GM23248 (cell line): ENCODE results near the gene LDLRAD3. TPM values are rescaled to one million over a fixed set of nuclear protein-coding genes. Genes with fewer than 3 reads are reported as not detected.

Experiments
- DNase-seq: peaks from one replicate; pipeline ENCODE4 v3.0.0-alpha.2; 2015
- H2AFZ ChIP-seq: fragments of 200-600 bp; sonication (generic); 2 replicates; pipeline ENCODE4 v1.6.1; 2016; ENCODE audit warnings: antibody characterized with exemption
- H3F3A ChIP-seq: fragments of 200-600 bp; sonication (generic); 2 replicates; pipeline ENCODE4 v1.6.1; 2016; ENCODE audit warnings: mild to moderate bottlenecking, antibody characterized with exemption, mixed run types; ENCODE audit not compliant: insufficient read depth
- H3K27ac ChIP-seq: fragments of 200-600 bp; sonication (generic); 2 replicates; pipeline ENCODE4 v1.5.1; 2016; ENCODE audit warnings: mild to moderate bottlenecking
- H3K27me3 ChIP-seq: fragments of 200-600 bp; sonication (generic); replicated peaks from 2 replicates; pipeline ENCODE4 v1.6.1; 2016; ENCODE audit warnings: mild to moderate bottlenecking; ENCODE audit not compliant: insufficient read depth
- H3K36me3 ChIP-seq: fragments of 200-600 bp; sonication (generic); 2 replicates; pipeline ENCODE4 v1.6.1; 2016; ENCODE audit warnings: low read depth, mild to moderate bottlenecking
- H3K4me1 ChIP-seq: fragments of 200-600 bp; sonication (generic); 2 replicates; pipeline ENCODE4 v1.6.1; 2016; ENCODE audit warnings: mild to moderate bottlenecking; ENCODE audit not compliant: insufficient read depth
- H3K4me2 ChIP-seq: fragments of 200-600 bp; sonication (generic); one replicate; pipeline ENCODE4 v1.6.1; 2016; ENCODE audit warnings: mild to moderate bottlenecking; ENCODE audit not compliant: unreplicated experiment
- H3K4me3 ChIP-seq: fragments of 200-600 bp; sonication (generic); 2 replicates; pipeline ENCODE4 v1.5.1; 2016; ENCODE audit warnings: mild to moderate bottlenecking
- H3K79me2 ChIP-seq: fragments of 200-600 bp; sonication (generic); 2 replicates; pipeline ENCODE4 v1.6.1; 2016; ENCODE audit warnings: mild to moderate bottlenecking; ENCODE audit not compliant: insufficient read depth
- H3K9ac ChIP-seq: fragments of 200-600 bp; sonication (generic); 2 replicates; pipeline ENCODE4 v1.6.1; 2016; ENCODE audit warnings: mild to moderate bottlenecking
- H3K9me2 ChIP-seq: fragments of 200-600 bp; sonication (generic); 2 replicates; pipeline ENCODE4 v1.6.1; 2016; ENCODE audit warnings: mixed run types, mild to moderate bottlenecking, moderate library complexity; ENCODE audit not compliant: insufficient read depth
- H3K9me3 ChIP-seq: fragments of 200-600 bp; sonication (generic); one replicate; pipeline ENCODE4 v1.6.1; 2017; ENCODE audit warnings: low read depth
- H4K20me1 ChIP-seq: fragments of 200-600 bp; sonication (generic); 2 replicates; pipeline ENCODE4 v1.6.0; 2016; ENCODE audit not compliant: insufficient read depth
- EZH2 ChIP-seq: fragments of 200-600 bp; sonication (generic); IDR thresholded peaks from 2 replicates; pipeline ENCODE4 v1.6.1; 2018; ENCODE audit warnings: antibody characterized with exemption, mild to moderate bottlenecking; ENCODE audit not compliant: insufficient read depth, poor library complexity, severe bottlenecking
- EZH2phosphoT487 ChIP-seq: fragments of 200-600 bp; sonication (generic); IDR thresholded peaks from 2 replicates; pipeline ENCODE4 v1.6.1; 2018; ENCODE audit warnings: antibody characterized with exemption, moderate library complexity, mild to moderate bottlenecking, low read depth; ENCODE audit not compliant: insufficient read depth
- WGBS, 2 experiments: methylation state at CpG; one replicate each; pipeline ENCODE4 v1.1.6; 2015 to 2017; ENCODE audit warnings: low lambda C conversion rate in 2 of 2, low coverage in 1 of 2; ENCODE audit errors: missing lambda C conversion rate in 2 of 2; 5-methylcytosine and 5-hydroxymethylcytosine counted together
- in situ Hi-C: fragments of 300-500 bp; cut with MboI; formaldehyde crosslinking; loops from 2 replicates; pipeline ENCODE4 v1.15.0; 2020
- polyA plus RNA-seq: library from polyadenylated mRNA; unstranded; fragments of >200 nt; fragmentation: Nextera tagmentation; extraction: Ambion mirVana; gene quantifications from 2 replicates; pipeline ENCODE4 v1.2.1, GENCODE V29; 2016
- total RNA-seq: library from RNA; depleted of rRNA; stranded (reverse); fragments of >200 nt; shearing (Covaris generic); gene quantifications from 2 replicates; pipeline ENCODE4 v1.2.3, GENCODE V29; 2014

Gene LDLRAD3
- total and polyA plus RNA-seq, 2 experiments from 2014 or later = 6.2 to 6.6 TPM

GRCh38 chr11:35971841-35972422, 28.1 kb downstream of the LDLRAD3 start:
- no peaks in the 10 kb centered on the region for H3K36me3 ChIP-seq
- no peak overlapping the region for H3K4me2 ChIP-seq
- H3K9me3 ChIP-seq = no peaks in the 10 kb centered on the region
- H3F3A ChIP-seq = no peaks in the 10 kb centered on the region
- no peaks in the 10 kb centered on the region for H3K27me3 ChIP-seq
- in situ Hi-C loops = no loop called here
- no peak overlapping the region for H3K27ac ChIP-seq
- DNase-seq = no peak
- H3K79me2 ChIP-seq = no peaks in the 10 kb centered on the region
- no peak overlapping the region for H2AFZ ChIP-seq
- H3K4me3 ChIP-seq = no peak overlapping the region
- H3K9me2 ChIP-seq = no peaks in the 10 kb centered on the region
- no peak overlapping the region for H3K9ac ChIP-seq
- H4K20me1 ChIP-seq = no peaks in the 10 kb centered on the region
- WGBS, 2 experiments = 67 to 78% methylated on average over 5 of the region's 5 CpGs
- TF ChIP-seq EZH2phosphoT487 (no peak), EZH2 (no peak)
- no peaks in the 10 kb centered on the region for H3K4me1 ChIP-seq

GRCh38 chr11:35974882-35975589, 31.2 kb downstream of the LDLRAD3 start:
- Histone ChIP-seq H3K27ac (no peak overlapping the region), H3K36me3 (no peaks in the 10 kb centered on the region), H3K9ac (no peak overlapping the region), H3K79me2 (no peaks in the 10 kb centered on the region), H3K4me3 (no peak overlapping the region), H3F3A (no peaks in the 10 kb centered on the region), H3K9me3 (no peaks in the 10 kb centered on the region), H3K27me3 (no peaks in the 10 kb centered on the region), H3K4me2 (no peak overlapping the region), H3K4me1 (no peaks in the 10 kb centered on the region), H4K20me1 (no peaks in the 10 kb centered on the region), H3K9me2 (no peaks in the 10 kb centered on the region), H2AFZ (no peak overlapping the region)
- in situ Hi-C loops = no loop called here
- TF ChIP-seq EZH2 (no peak), EZH2phosphoT487 (no peak)
- no peak for DNase-seq
- 39 to 41% methylated on average over 3 of the region's 3 CpGs for WGBS, 2 experiments

GRCh38 chr11:35976434-35976833, 32.6 kb downstream of the LDLRAD3 start:
- Histone ChIP-seq H4K20me1 (no peaks in the 10 kb centered on the region), H3K79me2 (no peaks in the 10 kb centered on the region), H3K36me3 (no peaks in the 10 kb centered on the region), H3K4me3 (no peak overlapping the region), H3K4me2 (no peak overlapping the region), H3K9me2 (no peaks in the 10 kb centered on the region), H2AFZ (no peak overlapping the region), H3K4me1 (no peaks in the 10 kb centered on the region), H3K9me3 (no peaks in the 10 kb centered on the region), H3K27me3 (no peaks in the 10 kb centered on the region), H3K27ac (no peak overlapping the region), H3F3A (no peaks in the 10 kb centered on the region), H3K9ac (no peak overlapping the region)
- 96 to 99% methylated on average over 6 of the region's 6 CpGs for WGBS, 2 experiments
- no peak for DNase-seq
- no peak for TF ChIP-seq EZH2phosphoT487
- no peak for TF ChIP-seq EZH2
- in situ Hi-C loops = no loop called here

- no peak overlapping the region for H2AFZ ChIP-seq
- no peaks in the 10 kb centered on the region for H3K9me3 ChIP-seq
- no peaks in the 10 kb centered on the region for H3K4me1 ChIP-seq
- 82 to 85% methylated on average over 6 of the region's 6 CpGs for WGBS, 2 experiments
- H3K9me2 ChIP-seq = no peaks in the 10 kb centered on the region
- H3K9ac ChIP-seq = no peak overlapping the region
- H4K20me1 ChIP-seq = no peaks in the 10 kb centered on the region
- H3K36me3 ChIP-seq = no peaks in the 10 kb centered on the region
- H3K27ac ChIP-seq = no peak overlapping the region
- no peak for DNase-seq
- no peaks in the 10 kb centered on the region for H3K27me3 ChIP-seq
- in situ Hi-C loops = no loop called here
- no peaks in the 10 kb centered on the region for H3F3A ChIP-seq
- H3K4me2 ChIP-seq = no peak overlapping the region
- no peaks in the 10 kb centered on the region for H3K79me2 ChIP-seq
- no peak overlapping the region for H3K4me3 ChIP-seq
- no peak for TF ChIP-seq EZH2phosphoT487
- TF ChIP-seq EZH2 = no peak
These were observed 34.3 kb downstream of the LDLRAD3 start for GRCh38 chr11:35978183-35978582.
